GM19467 (cell line): ENCODE measurements around the gene SPTBN5.

Experiments
- ATAC-seq: cut with Tn5 transposase; IDR thresholded peaks from one replicate; pipeline ENCODE4 v1.9.1; 2021; ENCODE audit warnings: mild to moderate bottlenecking, moderate library complexity; ENCODE audit not compliant: unreplicated experiment

SPTBN5 gene

DNA sequence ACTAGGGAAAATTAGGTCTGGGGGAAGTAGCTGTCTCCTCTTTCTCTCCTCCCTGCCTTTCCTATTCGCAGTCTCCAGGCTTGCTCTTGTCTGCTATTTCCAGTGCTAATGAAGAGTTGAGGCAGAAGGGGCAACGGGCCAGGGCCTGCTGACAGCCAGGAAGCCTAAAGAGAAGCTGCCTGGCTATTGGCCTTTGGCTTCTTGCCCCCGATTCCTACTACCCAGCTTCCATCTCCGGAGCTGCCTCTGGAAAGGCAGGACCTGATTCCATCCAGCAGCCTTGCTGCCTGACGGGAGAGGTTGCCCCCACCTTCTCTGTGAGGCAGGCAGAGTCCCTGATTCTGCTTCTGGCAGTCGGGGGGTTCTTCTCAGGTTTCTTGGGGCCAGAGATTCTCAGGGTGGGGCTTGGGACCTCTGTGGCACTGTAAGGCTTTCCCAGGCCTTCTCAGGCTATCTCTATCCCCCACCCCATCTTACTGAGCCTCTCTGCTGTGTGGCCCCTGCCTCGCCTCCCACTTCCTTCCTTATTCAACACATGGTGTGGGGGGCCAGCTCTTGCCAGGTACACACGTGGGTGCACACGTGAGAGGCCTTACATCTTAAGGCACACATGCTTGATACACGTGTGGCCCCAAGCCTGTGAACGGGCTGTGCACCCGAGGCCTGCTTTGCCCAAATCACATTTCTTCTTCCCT is 84.2 kb downstream of the SPTBN5 start:
- no peak for ATAC-seq

DNA sequence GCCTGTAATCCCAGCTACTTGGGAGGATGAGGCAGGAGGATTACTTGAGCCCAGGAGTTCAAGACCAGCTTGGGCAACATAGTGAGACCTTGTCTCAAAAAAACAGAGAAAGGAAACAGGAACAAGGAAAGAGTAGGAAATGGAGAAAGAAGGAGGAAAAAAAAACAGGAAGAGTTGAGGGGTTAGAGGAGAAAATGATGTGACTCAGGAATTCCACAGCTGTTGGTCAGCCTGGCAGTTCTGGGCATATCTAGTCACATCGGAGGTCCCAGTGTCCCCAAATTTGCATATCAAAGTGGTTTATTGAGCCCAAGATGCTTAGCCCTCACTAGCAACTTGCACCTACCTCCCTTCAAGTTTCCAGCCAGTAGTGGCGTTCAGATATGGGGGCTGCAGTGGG is 84.7 kb downstream of the SPTBN5 start:
- ATAC-seq, result no peak

DNA sequence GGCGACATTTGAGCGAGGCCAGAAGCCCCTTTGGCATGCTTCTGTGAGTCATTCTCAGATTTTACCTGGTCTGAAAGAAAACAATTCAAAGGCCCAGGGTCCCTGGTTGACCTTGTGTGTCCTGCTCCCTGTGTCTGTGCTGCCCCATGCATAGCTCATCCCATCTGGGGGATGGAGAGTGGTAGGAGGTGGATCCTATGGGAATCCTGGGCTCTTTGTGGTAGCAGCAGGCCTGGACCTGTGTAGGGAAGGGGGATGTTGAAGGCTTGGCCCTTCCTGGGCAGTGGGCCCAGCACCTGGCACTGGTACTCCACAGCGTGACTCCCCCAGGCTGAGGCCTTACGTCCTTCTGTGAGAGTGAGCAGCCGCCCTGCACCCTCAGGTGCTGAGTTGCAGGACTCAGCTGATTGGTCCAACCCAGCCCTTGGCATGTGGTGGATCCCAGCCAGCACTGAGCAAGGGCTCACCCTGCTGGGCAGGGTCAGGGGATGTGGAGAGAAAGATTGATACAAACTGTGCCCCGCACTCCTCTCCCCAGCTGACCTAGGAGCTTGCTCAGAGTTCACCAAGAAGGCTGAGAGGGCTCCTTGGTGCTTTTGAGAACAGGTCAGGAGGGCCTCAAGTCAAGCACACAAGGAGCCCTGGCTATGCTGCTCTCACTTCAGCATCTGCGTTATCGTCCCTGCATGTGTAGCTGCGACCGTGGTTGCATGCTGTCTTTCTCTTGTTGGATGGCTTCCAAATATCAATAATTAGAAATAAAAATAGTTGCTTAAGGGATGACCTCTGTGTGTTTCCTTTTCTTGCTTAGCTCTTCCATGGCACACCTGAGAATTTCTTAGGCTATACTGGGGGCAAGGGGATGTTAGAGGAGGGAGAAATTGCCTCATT is 87.3 kb downstream of the SPTBN5 start:
- no peak for ATAC-seq

DNA sequence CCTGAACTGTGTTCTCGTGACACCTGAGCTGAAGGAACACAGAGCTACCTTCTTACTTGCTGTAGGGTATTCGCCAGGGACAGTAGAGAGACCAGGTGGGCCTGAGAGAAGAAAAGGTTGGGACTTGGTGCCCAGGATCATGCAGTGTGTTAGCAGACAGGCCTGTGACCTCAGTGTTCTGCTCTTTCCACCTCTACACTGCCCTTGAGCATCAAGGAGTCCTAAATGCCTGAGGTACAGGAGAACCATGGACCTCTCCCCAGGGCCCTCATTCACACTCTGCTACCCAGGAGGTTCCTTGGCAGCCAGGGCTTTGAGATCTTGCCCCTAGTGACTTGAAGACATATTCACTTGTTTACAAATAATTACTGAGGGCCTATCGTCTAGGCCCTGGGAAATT is 88.1 kb downstream of the SPTBN5 start:
- ATAC-seq, result no peak

DNA sequence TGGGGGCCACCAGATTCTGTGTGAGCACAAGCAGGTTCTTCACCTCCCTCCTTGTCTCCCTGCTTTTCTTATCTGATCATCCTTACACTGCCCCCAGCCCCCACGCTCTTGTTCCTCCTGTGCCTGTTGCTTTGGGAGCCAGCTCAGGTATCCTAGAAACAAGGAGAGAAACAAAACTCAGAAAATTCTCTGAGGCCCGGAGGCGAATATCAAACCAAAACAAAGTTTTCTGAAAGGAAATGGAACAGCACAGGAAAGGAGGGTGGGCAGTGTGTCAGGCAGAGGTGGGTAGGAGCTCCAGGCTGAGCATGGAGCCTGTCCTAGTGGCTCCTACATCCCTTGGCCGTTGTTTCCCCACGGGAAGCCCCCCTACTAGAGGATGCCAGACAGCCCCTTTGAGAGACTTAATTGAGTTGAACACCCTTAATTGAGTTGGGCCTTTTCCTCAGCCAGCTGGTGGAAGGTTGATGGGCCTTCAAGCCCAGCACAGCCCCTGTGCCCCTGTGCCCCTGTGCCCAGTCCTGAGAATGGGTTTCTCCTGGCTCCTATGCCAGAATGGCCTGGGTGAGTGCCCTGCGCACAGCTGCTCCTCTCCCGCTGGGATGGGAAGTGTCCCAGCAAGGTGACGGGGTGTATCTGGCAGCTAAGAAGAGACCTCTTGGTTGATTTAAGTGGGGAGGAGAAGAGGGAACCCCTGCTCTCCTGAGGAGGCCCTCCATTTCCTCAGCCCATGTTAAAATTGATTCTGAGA is 88.8 kb downstream of the SPTBN5 start:
- ATAC-seq, result no peak

DNA sequence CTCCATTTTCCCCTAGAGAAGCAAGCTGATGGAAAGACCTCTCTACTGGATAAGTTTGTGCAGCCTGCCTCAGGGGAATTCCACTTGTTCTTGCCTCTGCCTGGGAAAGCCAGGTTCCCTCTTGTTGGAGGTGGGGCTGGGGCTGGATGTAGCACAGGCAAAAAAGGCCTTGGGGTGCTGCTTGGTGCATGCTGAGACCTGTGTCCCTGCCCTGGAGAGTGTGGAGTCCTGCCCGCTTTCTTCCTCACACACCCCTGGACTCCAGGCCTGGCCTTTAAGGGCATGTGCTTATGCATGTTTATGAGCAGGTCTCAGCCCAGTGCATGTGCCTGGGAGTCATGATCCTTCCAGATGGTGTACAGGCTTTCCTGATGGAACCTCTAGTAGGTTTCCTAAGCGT is 89.5 kb downstream of the SPTBN5 start:
- ATAC-seq, result no peak

DNA sequence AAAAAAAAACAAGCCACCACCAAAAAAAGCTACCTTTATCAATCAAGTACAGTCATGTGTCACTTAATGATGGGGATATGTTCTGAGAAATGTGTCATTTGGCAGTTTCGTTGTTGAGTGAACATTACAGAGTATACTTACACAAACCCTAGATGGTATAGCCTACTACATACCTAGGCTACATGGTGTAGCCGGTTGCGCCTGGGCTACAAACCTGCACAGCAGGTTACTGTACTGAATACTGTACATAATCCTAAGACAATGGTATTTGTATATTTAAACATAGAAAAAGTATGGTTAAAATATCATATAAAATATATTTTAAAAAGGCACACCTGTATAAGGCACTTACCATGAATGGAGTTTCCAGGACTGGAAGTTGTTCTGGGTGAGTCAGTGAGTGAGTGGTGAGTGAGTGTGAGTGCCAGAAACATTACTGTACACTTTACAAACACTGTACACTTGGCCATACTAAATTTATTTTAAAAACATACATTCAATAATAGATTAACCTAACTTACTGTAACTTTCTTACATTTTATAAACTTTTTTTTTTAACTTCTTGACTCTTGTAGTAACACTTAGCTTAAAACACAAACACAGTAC is 91.9 kb downstream of the SPTBN5 start:
- ATAC-seq, result no peak

DNA sequence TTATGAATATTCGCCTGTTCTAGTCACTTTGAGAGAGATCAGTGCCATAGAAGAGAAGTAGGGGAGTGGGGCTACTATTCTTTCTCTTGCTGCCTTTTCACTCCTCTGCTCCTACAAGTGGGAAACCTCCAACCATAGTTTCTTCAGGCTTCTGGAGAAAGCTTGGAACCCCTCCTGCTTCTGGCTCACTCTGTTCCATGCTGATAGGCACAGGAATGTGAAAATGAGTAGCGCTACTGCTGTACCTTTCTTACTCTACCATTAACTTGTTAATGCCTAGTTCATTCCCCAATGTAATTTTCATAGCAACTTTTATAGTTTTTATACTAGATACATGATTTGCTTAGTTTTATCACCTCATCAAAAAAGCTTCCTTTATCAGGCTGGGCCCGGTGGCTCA is 92.7 kb downstream of the SPTBN5 start:
- ATAC-seq, result no peak

DNA sequence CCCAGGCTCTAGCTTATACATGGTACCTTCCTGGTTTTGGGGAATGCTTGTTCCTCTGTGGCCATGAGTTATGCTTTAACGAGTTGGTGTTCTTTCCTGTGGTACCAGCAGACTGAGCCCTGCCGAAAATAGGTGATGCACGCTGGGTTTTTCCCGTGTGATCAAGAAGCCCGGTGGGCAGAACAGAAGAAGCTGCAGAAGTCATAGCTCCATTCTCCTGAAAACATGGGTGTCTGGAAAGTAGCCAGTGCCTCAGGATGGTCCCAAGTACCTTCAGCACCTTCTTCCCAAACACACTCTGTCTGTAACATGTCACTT is 94.4 kb downstream of the SPTBN5 start:
- no peak for ATAC-seq

DNA sequence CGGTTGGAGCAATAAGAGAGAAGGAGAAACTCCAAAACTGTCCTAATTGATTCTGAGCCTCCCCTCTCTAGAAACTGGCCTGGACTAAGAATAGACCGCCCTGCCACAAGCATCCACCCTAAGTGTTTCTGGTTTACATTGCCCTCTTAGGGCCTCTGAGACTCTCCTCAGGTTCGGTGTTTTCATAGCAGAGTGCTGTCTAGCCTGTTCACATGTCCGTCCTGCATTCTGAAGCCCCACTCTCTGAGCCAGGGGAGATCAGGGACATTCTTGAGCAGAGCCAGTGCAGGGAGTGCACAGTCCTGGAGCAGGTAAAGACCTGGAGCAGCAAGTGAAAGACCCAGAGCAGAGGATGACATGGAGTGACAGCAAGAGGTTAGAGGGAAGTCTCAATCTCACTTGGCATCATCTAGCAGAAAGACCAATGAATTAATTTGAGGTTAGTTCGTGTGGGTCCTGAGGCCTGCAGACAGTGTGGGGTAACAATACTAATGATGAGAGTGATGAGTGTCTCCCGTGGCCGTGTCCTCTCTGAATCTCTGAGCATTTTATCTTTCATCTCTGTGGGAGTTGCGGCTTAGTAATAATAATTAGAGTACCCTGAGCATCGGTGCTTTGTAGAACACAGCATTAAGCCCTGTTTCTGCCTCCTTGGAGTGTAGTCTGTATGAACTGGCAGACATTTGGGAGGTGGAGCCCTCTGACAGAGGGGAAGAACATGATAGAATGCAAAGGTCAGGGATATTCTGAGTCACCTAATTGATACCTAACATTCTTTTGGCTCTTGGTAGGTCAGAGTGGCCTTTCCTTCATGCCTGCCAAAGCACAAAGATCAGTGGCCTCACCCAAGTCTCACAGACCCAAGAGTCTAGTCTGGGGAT is 95.0 kb downstream of the SPTBN5 start:
- no peak for ATAC-seq
